Activated CD4-positive, alpha-beta T cell treated with anti-CD3 and anti-CD28 coated beads, Interleukin-10, Interleukin-2, amounts not matched to agents 100 ng/mL and 50 ng/mL, durations not matched to agents 16 hours and 8 hours (primary cell): ENCODE measurements around the gene STK4.

Experiments
- DNase-seq: peaks from one replicate; pipeline ENCODE4 v3.0.0-alpha.2; 2020

The STK4 gene

GRCh38 chr20:45032781-45033180 lies 66.5 kb downstream of the STK4 start:
- DNase-seq: no peak

- DNase-seq: no peak
These were observed 68.1 kb downstream of the STK4 start for GRCh38 chr20:45034436-45034835.

GRCh38 chr20:45036044-45036755 lies 69.9 kb downstream of the STK4 start:
- DNase-seq: peak; percentile 53

- no peak for DNase-seq
These were observed 70.7 kb downstream of the STK4 start for GRCh38 chr20:45037050-45037449.

GRCh38 chr20:45037635-45038034 lies 71.3 kb downstream of the STK4 start:
- no peak for DNase-seq

GRCh38 chr20:45038745-45039474 lies 72.6 kb downstream of the STK4 start:
- no peak for DNase-seq

- DNase-seq: no peak
These were observed 73.1 kb downstream of the STK4 start for GRCh38 chr20:45039475-45039820.

- peak; percentile 60 for DNase-seq
These were observed 75.4 kb downstream of the STK4 start for GRCh38 chr20:45041464-45042337.

- no peak for DNase-seq
These were observed 76.7 kb downstream of the STK4 start for GRCh38 chr20:45042978-45043377.

GRCh38 chr20:45044084-45044573 lies 77.8 kb downstream of the STK4 start:
- DNase-seq: peak; percentile 82

- no peak for DNase-seq
These were observed 78.3 kb downstream of the STK4 start for GRCh38 chr20:45044601-45045000.

- DNase-seq: no peak
These were observed 81.3 kb downstream of the STK4 start for GRCh38 chr20:45047581-45048119.

- no peak for DNase-seq
These were observed 83.1 kb downstream of the STK4 start for GRCh38 chr20:45049438-45049837.

- peak; percentile 29 for DNase-seq
These were observed 83.7 kb downstream of the STK4 start for GRCh38 chr20:45049904-45050471.

- peak; percentile 43 for DNase-seq
These were observed 85.1 kb downstream of the STK4 start for GRCh38 chr20:45051204-45052060.

- DNase-seq: peak; percentile 75
These were observed 86.6 kb downstream of the STK4 start for GRCh38 chr20:45052698-45053429.

GRCh38 chr20:45053430-45054351 lies 87.4 kb downstream of the STK4 start:
- DNase-seq: peak; percentile 23

- peak; percentile 23 for DNase-seq
These were observed 88.7 kb downstream of the STK4 start for GRCh38 chr20:45055056-45055455.

- no peak for DNase-seq
These were observed 90.3 kb downstream of the STK4 start for GRCh38 chr20:45056473-45057173.
